Measurements from ENCODE around the gene EIF3K.

DNA sequence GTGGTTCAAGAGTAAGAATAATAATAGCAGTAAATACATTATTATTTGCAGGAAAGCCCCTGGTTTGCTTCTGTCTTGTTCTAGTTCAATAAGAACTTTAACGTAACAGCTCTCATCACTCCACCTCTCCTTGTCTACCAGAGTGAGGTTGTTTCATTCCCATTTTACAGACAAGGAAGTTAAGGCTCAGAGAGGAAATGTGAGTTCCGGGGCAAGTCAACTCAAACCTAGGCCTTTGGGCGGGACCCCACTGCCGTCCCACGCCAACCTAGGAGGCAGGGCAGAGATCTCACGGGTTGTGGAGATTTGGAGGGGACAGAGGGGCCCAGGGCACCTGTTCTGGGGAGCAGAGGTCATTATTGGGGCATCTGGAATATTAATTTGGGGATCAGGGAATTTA lies 2.7 kb upstream of the EIF3K start:
- TF ChIP-seq, protein P1, sequence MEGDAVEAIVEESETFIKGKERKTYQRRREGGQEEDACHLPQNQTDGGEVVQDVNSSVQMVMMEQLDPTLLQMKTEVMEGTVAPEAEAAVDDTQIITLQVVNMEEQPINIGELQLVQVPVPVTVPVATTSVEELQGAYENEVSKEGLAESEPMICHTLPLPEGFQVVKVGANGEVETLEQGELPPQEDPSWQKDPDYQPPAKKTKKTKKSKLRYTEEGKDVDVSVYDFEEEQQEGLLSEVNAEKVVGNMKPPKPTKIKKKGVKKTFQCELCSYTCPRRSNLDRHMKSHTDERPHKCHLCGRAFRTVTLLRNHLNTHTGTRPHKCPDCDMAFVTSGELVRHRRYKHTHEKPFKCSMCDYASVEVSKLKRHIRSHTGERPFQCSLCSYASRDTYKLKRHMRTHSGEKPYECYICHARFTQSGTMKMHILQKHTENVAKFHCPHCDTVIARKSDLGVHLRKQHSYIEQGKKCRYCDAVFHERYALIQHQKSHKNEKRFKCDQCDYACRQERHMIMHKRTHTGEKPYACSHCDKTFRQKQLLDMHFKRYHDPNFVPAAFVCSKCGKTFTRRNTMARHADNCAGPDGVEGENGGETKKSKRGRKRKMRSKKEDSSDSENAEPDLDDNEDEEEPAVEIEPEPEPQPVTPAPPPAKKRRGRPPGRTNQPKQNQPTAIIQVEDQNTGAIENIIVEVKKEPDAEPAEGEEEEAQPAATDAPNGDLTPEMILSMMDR (IDR thresholded peaks at IDR 0.05) = no peak
- TF ChIP-seq EP300 (IDR thresholded peaks at IDR 0.05) (no peak), POLR2A (IDR thresholded peaks at IDR 0.05) (no peak), POLR2AphosphoS5 (IDR thresholded peaks at IDR 0.05) (no peak)
